Inflammatory macrophage treated with lipopolysaccharide for 4 hours (primary cell): Measurements from ENCODE around the gene OTX1.
A peak's percentile ranks its signal among the peaks of the same experiment; 100 is the strongest.

Experiments used
- DNase-seq: peaks from one replicate; pipeline ENCODE4 v3.0.0-alpha.2; 2020

The OTX1 gene

GRCh38 chr2:63047321-63048279 is 3.0 kb upstream of the OTX1 start:
- no peak for DNase-seq

- no peak for DNase-seq
These were observed 2.1 kb upstream of the OTX1 start for GRCh38 chr2:63048367-63049171.

DNA sequence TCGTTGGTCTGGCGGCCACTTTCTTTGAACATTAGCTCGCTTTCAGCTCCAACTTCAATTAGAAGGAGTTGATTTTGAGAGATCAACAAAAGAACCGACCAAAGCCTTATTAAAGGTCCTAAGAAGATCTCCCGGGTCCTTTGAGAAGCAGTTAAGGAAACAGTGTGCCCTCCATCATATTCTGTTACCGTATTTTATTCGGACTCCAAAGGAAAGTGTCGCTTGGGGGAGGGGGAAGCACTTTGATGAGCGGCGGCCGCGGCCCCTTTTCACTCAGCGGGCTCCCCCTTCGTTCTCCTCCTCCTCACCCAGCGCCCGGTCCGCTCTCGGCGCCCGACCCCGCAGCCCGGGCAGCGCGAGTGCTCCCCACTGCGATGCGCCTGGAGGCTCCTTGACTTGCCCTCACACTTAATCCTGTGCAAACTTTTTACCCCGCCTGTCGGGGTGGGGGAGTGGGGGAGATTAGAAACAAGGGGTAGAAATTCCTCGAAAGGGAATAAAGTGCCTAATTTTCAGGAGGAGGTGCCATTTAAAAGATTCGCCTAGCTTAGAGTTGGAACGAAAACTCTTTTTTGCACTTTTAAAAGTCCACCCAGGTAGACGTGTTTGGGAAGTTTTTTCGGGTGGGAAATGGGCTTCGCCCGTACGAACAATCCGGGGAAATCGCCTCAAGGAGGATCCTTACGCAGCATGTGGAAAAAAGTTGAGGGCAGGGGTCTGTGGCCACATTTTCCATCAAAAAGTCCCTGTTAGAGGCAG is 1.2 kb upstream of the OTX1 start:
- no peak for DNase-seq

DNA sequence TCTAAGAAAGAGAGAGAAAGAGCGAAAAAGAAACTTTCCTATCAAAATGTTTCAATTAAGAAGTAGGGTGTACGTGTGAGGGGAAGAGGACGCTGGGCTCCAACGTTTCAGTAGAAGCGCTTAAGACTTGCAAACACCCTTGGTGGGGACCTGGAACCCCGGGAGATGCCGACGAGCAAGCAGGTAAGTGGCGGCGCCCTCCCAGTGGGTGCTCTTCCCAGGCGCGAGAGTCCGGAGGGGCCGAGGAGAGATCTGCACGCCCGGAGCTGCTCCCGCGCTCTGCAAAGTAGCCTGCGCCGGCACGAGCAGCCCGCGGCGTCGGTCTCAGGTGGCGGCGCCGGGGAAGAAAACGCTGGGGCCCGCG is 678 bp upstream of the OTX1 start:
- no peak for DNase-seq

- no peak for DNase-seq
These were observed 588 bp downstream of the OTX1 start for GRCh38 chr2:63051042-63051794.

DNA sequence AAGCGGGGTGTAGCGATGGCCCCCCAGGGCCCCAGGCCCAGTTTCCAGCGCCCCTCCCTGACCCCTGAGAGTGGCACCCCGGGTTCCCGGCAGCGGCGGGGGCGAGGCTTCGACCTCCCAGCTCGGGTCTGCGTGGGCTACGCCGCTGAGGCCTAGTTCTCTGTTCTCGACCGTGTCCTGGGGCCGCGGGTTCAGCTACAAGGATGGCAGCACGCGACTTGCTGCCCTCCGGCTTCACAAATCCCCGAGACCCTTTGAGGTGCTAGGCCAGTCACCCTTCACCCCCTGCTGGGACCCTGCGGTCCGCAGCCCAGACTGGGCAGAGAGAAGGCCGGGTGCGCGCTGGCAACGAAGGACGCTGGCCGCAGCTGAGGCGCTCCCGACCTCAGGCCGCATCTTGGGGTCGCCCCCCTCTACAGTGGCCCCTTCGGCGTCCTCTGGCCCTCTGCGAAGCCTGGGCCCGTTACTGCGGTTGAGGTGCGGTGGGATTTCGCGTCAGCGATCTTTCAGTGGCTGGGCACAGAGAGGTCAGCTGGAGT is 1.2 kb downstream of the OTX1 start:
- DNase-seq = no peak

DNA sequence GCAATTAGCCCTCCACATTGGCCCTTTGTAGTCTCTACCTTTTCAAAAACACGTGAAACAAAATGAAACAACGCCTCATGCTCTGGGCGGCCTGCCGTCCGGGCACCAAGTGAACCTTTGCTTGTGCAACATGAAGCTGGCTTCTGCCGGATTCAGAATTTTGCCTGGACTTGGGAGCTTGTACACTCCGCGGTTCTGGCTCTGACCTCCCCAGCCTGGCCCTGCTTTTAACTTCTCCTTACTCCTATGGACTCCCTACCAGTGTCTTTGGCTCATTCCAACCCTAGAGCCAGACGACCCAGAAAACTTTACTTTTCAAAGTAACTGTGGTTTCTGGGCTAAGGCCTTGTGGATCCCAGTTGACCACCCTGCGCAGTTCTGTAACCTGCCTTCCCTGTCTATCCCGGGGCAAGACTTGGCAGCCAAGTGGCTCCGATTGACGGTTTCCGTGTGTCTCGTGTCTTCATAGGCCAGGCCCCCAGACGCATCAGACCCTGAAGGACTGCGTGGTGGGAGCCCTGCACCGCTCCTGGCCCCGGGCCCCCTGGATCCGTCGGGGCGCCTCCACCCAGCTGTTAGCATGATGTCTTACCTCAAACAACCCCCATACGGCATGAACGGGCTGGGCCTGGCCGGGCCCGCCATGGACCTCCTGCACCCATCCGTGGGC is 1.9 kb downstream of the OTX1 start:
- DNase-seq = no peak

DNA sequence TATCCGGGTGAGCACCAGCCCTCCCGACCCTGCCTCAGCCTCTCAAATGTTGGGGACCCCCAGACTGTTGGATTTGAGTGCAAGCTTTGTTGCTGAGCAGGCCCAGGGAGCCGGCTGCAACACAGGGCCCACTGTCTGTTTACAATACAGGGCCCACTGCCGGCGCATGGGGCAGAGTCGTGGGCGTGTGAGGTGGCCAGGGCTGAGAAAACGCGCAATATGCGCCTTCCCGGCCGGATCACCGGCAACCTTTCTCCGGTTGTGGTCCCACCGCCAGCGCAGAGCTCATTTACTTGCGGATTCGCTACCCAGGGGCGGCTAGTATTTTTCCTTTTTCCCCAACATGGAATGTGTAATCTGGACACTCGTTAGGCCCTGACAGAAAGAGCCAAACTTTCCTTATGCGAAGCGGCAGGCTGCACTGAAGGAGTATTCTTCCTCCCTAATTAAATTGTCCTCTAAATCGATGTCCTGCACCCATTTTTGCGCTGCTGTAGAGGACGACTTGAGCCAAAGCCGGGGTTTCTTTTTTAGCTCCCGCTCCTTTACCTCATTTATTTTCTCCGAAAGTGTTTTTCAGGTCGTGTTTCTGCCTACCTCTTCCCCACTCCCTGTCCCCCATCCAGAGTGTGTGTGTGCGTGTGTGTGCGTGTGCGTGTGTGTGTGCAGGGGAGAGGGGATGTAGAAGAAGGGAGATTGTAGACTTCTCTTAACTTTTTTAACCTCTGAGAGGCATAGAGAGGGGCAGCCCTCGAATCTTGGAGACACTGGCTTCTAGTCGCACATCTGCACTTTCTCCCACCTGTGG is 2.7 kb downstream of the OTX1 start:
- DNase-seq = no peak

- DNase-seq = peak; percentile 44
These were observed 3.4 kb downstream of the OTX1 start for GRCh38 chr2:63053889-63054602.

DNA sequence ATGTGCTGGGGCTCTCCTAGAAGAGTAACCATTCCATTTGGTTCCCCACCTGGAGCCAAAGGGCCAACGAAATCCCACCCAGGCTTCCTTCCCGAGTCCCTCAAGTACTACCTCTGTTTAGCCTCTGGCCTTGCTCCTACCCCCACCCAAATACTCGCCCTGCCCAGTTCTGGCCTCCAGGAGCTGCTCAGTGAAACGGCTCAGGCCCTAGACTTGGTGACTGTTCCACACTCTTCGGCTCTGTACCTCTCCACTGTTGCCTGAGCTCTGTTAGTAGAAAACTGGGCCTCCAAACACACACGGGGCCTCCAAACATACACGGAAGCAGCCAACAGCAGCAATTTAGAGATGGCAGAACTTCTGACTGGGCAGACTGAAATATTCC is 4.2 kb downstream of the OTX1 start:
- DNase-seq = no peak

DNA sequence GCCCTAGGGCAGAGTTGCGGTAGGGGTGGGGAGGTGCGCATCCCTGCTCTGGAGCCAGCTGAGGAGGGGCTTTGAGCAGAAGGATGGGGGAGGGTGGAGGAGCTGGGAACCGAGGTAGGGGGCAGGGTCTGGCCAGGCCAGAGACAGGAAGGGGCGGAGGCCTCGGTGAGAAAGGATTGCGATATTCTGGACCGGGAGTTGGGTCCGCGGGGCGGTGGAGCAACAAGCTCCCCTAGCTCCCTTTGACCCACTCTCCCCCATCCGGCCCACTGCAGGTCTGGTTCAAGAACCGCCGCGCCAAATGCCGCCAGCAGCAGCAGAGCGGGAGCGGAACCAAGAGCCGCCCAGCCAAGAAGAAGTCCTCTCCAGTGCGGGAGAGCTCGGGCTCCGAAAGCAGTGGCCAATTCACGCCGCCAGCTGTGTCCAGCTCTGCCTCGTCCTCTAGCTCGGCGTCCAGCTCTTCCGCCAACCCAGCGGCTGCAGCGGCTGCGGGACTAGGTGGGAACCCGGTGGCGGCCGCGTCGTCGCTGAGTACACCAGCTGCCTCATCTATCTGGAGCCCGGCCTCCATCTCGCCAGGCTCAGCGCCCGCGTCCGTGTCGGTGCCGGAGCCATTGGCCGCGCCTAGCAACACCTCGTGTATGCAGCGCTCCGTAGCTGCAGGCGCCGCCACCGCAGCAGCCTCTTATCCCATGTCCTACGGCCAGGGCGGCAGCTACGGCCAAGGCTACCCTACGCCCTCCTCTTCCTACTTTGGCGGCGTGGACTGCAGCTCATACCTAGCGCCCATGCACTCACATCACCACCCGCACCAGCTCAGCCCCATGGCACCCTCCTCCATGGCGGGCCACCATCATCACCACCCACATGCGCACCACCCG is 4.8 kb downstream of the OTX1 start:
- DNase-seq = no peak

GRCh38 chr2:63056107-63057050 is 5.7 kb downstream of the OTX1 start:
- DNase-seq = peak; percentile 52

- no peak for DNase-seq
These were observed 6.9 kb downstream of the OTX1 start for GRCh38 chr2:63057249-63058143.

DNA sequence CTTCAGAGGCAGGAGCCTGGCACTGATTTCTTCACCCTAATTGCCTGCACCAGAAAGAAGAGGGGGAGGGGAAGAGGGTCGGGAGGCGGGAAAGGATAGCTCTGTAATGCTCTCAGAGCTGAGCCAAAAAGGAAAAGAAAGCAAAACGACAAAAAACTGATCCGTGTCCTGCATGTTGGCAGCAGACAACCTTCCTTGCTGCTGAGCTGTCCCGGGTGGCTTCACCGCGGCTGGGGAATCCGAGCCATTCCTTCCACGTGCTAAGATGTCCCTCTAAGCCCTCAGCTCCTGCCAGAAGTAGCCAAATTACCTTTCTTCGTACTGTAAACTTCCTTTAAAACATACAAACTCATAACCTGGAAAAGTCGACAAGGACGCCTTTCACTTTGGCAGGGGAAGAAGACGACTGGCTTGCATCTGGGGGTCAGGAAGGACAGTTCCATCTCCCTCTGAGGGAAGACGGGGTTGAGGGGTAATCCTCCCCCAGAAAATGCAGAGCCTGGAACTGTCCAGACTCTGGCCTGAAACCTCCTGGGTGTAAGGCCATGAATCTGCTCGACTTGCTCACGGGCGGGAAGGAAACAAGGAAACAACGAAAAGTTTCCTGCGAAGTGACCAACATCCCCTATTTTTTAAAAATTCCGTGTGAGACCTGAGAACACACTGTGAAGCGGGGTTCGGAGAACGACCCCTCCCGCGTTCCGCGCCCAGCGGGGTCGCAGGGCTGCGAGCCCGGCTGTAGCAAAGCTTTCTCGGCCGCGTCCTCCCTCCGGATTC is 7.7 kb downstream of the OTX1 start:
- DNase-seq = no peak

GRCh38 chr2:63058921-63059792 is 8.5 kb downstream of the OTX1 start:
- DNase-seq = no peak
